Measurements from ENCODE around the gene RNF167. TPM values are rescaled to one million over a fixed set of nuclear protein-coding genes. Genes with fewer than 3 reads are reported as not detected.

The RNF167 gene
- total and polyA plus RNA-seq, 2 of the 13 experiments (the other 11 are each of a cell fraction or from before 2014, with no cell fraction given), result 44.1 to 45.4 TPM

DNA sequence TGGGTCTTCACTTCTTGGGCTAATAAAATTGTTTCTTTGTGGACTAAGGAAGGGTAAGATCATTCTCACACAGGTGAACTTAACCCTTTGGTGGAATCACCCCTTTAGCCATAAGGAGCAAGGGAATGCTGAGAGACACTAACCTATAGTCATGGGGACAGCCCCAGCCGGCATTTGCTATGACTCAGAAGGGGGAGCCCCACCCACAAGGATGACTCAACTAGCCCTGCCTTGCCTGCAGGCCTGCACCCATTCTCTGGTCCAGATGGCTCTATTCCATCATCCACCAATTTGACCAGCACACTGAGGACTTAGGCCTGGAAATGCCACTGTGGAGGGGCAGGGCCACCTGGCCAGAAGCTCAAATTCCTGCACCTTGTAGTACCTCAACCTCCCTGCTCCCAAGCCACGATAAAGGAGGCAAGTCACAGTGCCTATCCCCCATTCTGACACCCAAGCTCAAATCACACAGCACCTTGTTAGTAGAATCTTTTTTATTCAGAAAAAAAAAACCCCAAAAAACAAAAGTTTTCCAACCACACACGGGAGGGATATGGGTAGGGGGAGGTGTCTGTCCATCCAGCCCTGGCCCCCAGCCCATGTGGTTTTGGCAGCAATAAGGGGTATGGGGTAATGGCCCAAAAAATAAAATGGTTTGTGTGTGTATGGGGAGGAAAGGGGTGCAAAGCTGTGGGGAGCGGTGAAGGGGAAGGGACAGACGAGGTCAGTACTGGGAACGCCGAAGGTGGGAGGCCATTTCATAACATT is 5.3 kb downstream of the RNF167 start (continued):
- TF ChIP-seq MLXIP (CRISPR knock-in tag; IDR thresholded peaks at IDR 0.05; ENCODE audit: borderline replicate concordance) (no peak), ZNF549 (CRISPR knock-in tag; IDR thresholded peaks at IDR 0.05) (no peak; the same call in 1 of the 2 replicates), ZNF468 (CRISPR knock-in tag; IDR thresholded peaks at IDR 0.05) (no peak), ZNF850 (CRISPR knock-in tag; conservative IDR thresholded peaks at IDR 0.05) (no peak), ZNF678 (CRISPR knock-in tag; IDR thresholded peaks at IDR 0.05) (no peak), FOSL2 (CRISPR knock-in tag; IDR thresholded peaks at IDR 0.05) (peak; percentile 97), ZNF619 (CRISPR knock-in tag; IDR thresholded peaks at IDR 0.05) (no peak), ZNF451 (CRISPR knock-in tag; IDR thresholded peaks at IDR 0.05) (no peak), ZBTB49 (CRISPR knock-in tag; IDR thresholded peaks at IDR 0.05; ENCODE audit: borderline replicate concordance) (no peak), NFKBIZ (CRISPR knock-in tag; IDR thresholded peaks at IDR 0.05) (no peak), SIX4 (CRISPR knock-in tag; IDR thresholded peaks at IDR 0.05) (peak; percentile 11; the same call in 1 of the 2 replicates), FOXA1 (IDR thresholded peaks at IDR 0.05) (no peak), FOXA1 (CRISPR knock-in tag; IDR thresholded peaks at IDR 0.05) (no peak), ZNF142 (CRISPR knock-in tag; IDR thresholded peaks at IDR 0.05) (no peak), ZNF337 (CRISPR knock-in tag; IDR thresholded peaks at IDR 0.05; ENCODE audit: borderline replicate concordance, low read depth) (no peak), ATAD3A (CRISPR knock-in tag; IDR thresholded peaks at IDR 0.05) (no peak), ZNF496 (CRISPR knock-in tag; IDR thresholded peaks at IDR 0.05; ENCODE audit: insufficient replicate concordance) (no peak)
- TF ChIP-seq, protein P1, sequence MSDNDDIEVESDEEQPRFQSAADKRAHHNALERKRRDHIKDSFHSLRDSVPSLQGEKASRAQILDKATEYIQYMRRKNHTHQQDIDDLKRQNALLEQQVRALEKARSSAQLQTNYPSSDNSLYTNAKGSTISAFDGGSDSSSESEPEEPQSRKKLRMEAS (IDR thresholded peaks at IDR 0.05), result no peak
- TF ChIP-seq, protein P2, sequence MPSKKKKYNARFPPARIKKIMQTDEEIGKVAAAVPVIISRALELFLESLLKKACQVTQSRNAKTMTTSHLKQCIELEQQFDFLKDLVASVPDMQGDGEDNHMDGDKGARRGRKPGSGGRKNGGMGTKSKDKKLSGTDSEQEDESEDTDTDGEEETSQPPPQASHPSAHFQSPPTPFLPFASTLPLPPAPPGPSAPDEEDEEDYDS (CRISPR knock-in tag; IDR thresholded peaks at IDR 0.05), result no peak

Measured in HepG2 (cell line).